Tibial nerve (tissue), 3 donors: Measurements from ENCODE around the gene TOMM5.

Experiments used
- POLR2A ChIP-seq, 2 donors: fragments of 450-650 bp; IDR thresholded peaks; one replicate each; pipeline ENCODE4 v1.6.1; 2017; ENCODE audit warnings: antibody characterized with exemption in 2 of 2, mild to moderate bottlenecking in 2 of 2, moderate library complexity in 2 of 2
- TF ChIP-seq, protein P1 (sequence below), 5 experiments: fragments of 200-600 bp in 3 of 5; fragments of 450-650 bp in 2 of 5; sonication (generic) in 3 of 5; IDR thresholded peaks; one replicate each; pipeline ENCODE4 v1.5.1; 2016 to 2019; ENCODE audit warnings: antibody characterized with exemption in 5 of 5, mild to moderate bottlenecking in 3 of 5, moderate library complexity in 2 of 5

DNA sequence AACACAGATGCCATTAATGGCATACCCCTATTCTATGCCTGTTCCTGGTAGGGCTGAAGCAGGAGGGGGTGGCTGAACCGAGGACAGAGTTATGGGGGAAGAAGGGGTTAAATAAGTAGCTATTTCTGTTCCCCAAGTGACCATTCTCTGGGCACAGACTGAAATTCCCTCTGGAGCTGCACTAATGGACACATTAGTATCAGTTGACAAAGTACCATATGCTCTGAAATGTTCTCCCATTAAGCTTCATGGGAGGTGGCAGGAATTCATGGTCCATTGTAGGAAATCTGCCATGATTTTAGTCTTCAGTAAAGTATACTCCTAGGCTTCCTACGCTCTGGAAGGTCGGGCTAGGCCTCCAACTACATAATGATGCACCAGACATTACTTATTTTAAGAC is 47.8 kb upstream of the TOMM5 start:
- TF ChIP-seq POLR2A (IDR thresholded peaks at IDR 0.05): no peak
- TF ChIP-seq, protein P1, sequence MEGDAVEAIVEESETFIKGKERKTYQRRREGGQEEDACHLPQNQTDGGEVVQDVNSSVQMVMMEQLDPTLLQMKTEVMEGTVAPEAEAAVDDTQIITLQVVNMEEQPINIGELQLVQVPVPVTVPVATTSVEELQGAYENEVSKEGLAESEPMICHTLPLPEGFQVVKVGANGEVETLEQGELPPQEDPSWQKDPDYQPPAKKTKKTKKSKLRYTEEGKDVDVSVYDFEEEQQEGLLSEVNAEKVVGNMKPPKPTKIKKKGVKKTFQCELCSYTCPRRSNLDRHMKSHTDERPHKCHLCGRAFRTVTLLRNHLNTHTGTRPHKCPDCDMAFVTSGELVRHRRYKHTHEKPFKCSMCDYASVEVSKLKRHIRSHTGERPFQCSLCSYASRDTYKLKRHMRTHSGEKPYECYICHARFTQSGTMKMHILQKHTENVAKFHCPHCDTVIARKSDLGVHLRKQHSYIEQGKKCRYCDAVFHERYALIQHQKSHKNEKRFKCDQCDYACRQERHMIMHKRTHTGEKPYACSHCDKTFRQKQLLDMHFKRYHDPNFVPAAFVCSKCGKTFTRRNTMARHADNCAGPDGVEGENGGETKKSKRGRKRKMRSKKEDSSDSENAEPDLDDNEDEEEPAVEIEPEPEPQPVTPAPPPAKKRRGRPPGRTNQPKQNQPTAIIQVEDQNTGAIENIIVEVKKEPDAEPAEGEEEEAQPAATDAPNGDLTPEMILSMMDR (IDR thresholded peaks at IDR 0.05): no peak
